H1 (cell line): ENCODE results near the gene SRM. TPM values are rescaled to one million over a fixed set of nuclear protein-coding genes. Genes with fewer than 3 reads are reported as not detected.
A peak's percentile ranks its signal among the peaks of the same experiment; 100 is the strongest.

Experiments
- CTCF ChIA-PET: fragments of 300-600 bp; sonication (Branson Sonifier 250); formaldehyde crosslinking; loops from one replicate; lab custom pipeline; 2021; ENCODE audit not compliant: partially characterized antibody; lab: Charles Lee
- POLR2A ChIA-PET: fragments of 300-600 bp; sonication (Branson Sonifier 250); formaldehyde crosslinking; loops from one replicate; lab custom pipeline; 2021; ENCODE audit warnings: inconsistent platforms; ENCODE audit not compliant: partially characterized antibody; lab: Charles Lee
- DNase-seq, 2 experiments: peaks; one replicate each; pipeline versions ENCODE4 v3.0.0 to v3.0.0-alpha.2; 2010 to 2022; ENCODE audit warnings: low spot score in 2 of 2, low read depth in 1 of 2, mixed read lengths in 1 of 2
- FAIRE-seq: peaks from 2 replicates; lab custom pipeline; 2011; peaks lifted over from hg19 to GRCh38; lab: Jason Lieb, UNC
- H2AFZ ChIP-seq: 2 replicates; pipeline ENCODE4 v1.8.1; 2012; ENCODE audit warnings: low read length, inconsistent platforms
- H2AK5ac ChIP-seq: 2 replicates; pipeline ENCODE4 v1.6.1; 2013; ENCODE audit warnings: low read depth, low read length
- H2BK120ac ChIP-seq: replicated peaks from 2 replicates; pipeline ENCODE3; 2013; ENCODE audit warnings: low read depth, low read length, inconsistent platforms
- H2BK12ac ChIP-seq: 2 replicates; pipeline ENCODE4 v1.6.1; 2013; ENCODE audit warnings: low read depth, low read length
- H2BK15ac ChIP-seq: 2 replicates; pipeline ENCODE4 v1.6.1; 2013; ENCODE audit warnings: low read length
- H2BK20ac ChIP-seq: 2 replicates; pipeline ENCODE4 v1.6.1; 2013; ENCODE audit warnings: low read length
- H2BK5ac ChIP-seq: 2 replicates; pipeline ENCODE4 v1.6.1; 2013; ENCODE audit warnings: low read depth, low read length
- H3K14ac ChIP-seq: 2 replicates; pipeline ENCODE4 v1.6.1; 2013; ENCODE audit warnings: inconsistent platforms; ENCODE audit not compliant: insufficient read length
- H3K18ac ChIP-seq: 2 replicates; pipeline ENCODE4 v1.6.1; 2013; ENCODE audit warnings: low read length; ENCODE audit errors: extremely low read depth
- H3K23ac ChIP-seq: 2 replicates; pipeline ENCODE4 v1.6.1; 2013; ENCODE audit warnings: inconsistent platforms; ENCODE audit not compliant: insufficient read length
- H3K23me2 ChIP-seq: 2 replicates; pipeline ENCODE4 v1.6.1; 2013; ENCODE audit warnings: low read depth, low read length
- H3K27ac ChIP-seq: 2 replicates; pipeline ENCODE4 v1.6.1; 2011; ENCODE audit warnings: low read depth, low read length, inconsistent platforms
- H3K27me3 ChIP-seq, 4 experiments: replicated peaks in 1 of 4; 1 replicate in 1 of 4; 2 replicates in 3 of 4; pipeline versions ENCODE4 v1.6.1 to v1.8.1; 2011 to 2013; ENCODE audit warnings: low read length in 3 of 4, mild to moderate bottlenecking in 3 of 4, inconsistent platforms in 2 of 4, mixed read lengths in 2 of 4, moderate library complexity in 1 of 4; ENCODE audit not compliant: control insufficient read depth in 3 of 4, insufficient read depth in 3 of 4; ENCODE audit errors: extremely low read depth in 1 of 4
- H3K36me3 ChIP-seq, 4 experiments: 2 replicates each; pipeline versions ENCODE4 v1.6.1 to v1.8.1; 2011 to 2013; ENCODE audit warnings: mild to moderate bottlenecking in 4 of 4, low read length in 3 of 4, moderate library complexity in 2 of 4, control low read depth in 1 of 4, inconsistent platforms in 1 of 4; ENCODE audit not compliant: insufficient read depth in 4 of 4, control insufficient read depth in 2 of 4
- H3K4ac ChIP-seq: replicated peaks from 2 replicates; pipeline ENCODE3; 2013; ENCODE audit warnings: low read length, low read depth, mixed read lengths, inconsistent platforms; ENCODE audit not compliant: insufficient read length
- H3K4me1 ChIP-seq, 4 experiments: replicated peaks in 1 of 4; 1 replicate in 1 of 4; 2 replicates in 3 of 4; pipeline versions ENCODE4 v1.6.1 to v1.8.1; 2011 to 2013; ENCODE audit warnings: low read length in 3 of 4, inconsistent platforms in 2 of 4, mixed read lengths in 1 of 4; ENCODE audit not compliant: insufficient read depth in 4 of 4, control insufficient read depth in 3 of 4
- H3K4me2 ChIP-seq, 2 experiments: 2 replicates each; pipeline versions ENCODE4 v1.6.1 to v1.8.1; 2011 to 2013; ENCODE audit warnings: low read depth in 2 of 2, low read length in 2 of 2, control low read depth in 1 of 2, inconsistent platforms in 1 of 2, mild to moderate bottlenecking in 1 of 2; ENCODE audit not compliant: insufficient read depth in 1 of 2
- H3K4me3 ChIP-seq, 4 experiments: fragments of 200-600, 300-600 bp in 1 of 4; sonication (generic), shearing (Covaris generic), sonication (Bioruptor Twin) in 1 of 4; 2 replicates each; pipeline versions ENCODE4 v1.5.1 to v1.8.1; 2011 to 2016; ENCODE audit warnings: low read length in 4 of 4, low read depth in 3 of 4, control low read depth in 2 of 4, inconsistent platforms in 2 of 4, mild to moderate bottlenecking in 2 of 4, mixed read lengths in 1 of 4, moderate library complexity in 1 of 4; ENCODE audit not compliant: insufficient read depth in 2 of 4; ENCODE audit errors: extremely low read depth in 1 of 4
- H3K56ac ChIP-seq: replicated peaks from 2 replicates; pipeline ENCODE3; 2013; ENCODE audit warnings: low read depth, mild to moderate bottlenecking, mixed read lengths, low read length, inconsistent platforms; ENCODE audit not compliant: insufficient read length
- H3K79me1 ChIP-seq: 2 replicates; pipeline ENCODE4 v1.6.1; 2013; ENCODE audit warnings: low read depth, low read length, control low read depth
- H3K79me2 ChIP-seq, 2 experiments: 2 replicates each; pipeline versions ENCODE4 v1.6.1 to v1.8.1; 2012 to 2013; ENCODE audit warnings: low read length in 2 of 2, mild to moderate bottlenecking in 2 of 2, inconsistent platforms in 1 of 2; ENCODE audit not compliant: insufficient read depth in 2 of 2, control insufficient read depth in 1 of 2
- H3K9ac ChIP-seq, 4 experiments: replicated peaks in 1 of 4; 1 replicate in 1 of 4; 2 replicates in 3 of 4; pipeline versions ENCODE4 v1.6.1 to v1.8.1; 2011 to 2013; ENCODE audit warnings: low read depth in 3 of 4, low read length in 3 of 4, control low read depth in 2 of 4, mild to moderate bottlenecking in 2 of 4, moderate library complexity in 2 of 4, inconsistent platforms in 1 of 4; ENCODE audit errors: extremely low read depth in 1 of 4
- H3K9me3 ChIP-seq, 2 experiments: 2 replicates each; pipeline versions ENCODE4 v1.6.1 to v1.8.1; 2012 to 2013; ENCODE audit warnings: mild to moderate bottlenecking in 2 of 2, moderate library complexity in 2 of 2, control low read depth in 1 of 2, inconsistent platforms in 1 of 2, low read depth in 1 of 2, low read length in 1 of 2, mixed read lengths in 1 of 2; ENCODE audit not compliant: insufficient read depth in 2 of 2
- H4K20me1 ChIP-seq, 2 experiments: replicated peaks in 1 of 2; 2 replicates each; pipeline versions ENCODE3 to v1.8.1; 2011 to 2013; ENCODE audit warnings: inconsistent platforms in 2 of 2, low read length in 2 of 2, mild to moderate bottlenecking in 1 of 2; ENCODE audit not compliant: insufficient read depth in 2 of 2, control insufficient read depth in 1 of 2
- H4K5ac ChIP-seq: 2 replicates; pipeline ENCODE4 v1.6.1; 2013; ENCODE audit warnings: low read length, low read depth, mixed read lengths, inconsistent platforms; ENCODE audit not compliant: insufficient read length
- H4K8ac ChIP-seq: 2 replicates; pipeline ENCODE4 v1.8.0; 2013; ENCODE audit warnings: mild to moderate bottlenecking, moderate library complexity, low read length, inconsistent platforms; ENCODE audit not compliant: insufficient read depth; ENCODE audit errors: extremely low read depth
- H4K91ac ChIP-seq: replicated peaks from 2 replicates; pipeline ENCODE3; 2013; ENCODE audit warnings: low read length, mixed read lengths, inconsistent platforms; ENCODE audit not compliant: insufficient read length
- HDAC2 ChIP-seq, 2 experiments: fragments of 300-600 bp in 1 of 2; sonication (generic) in 1 of 2; IDR thresholded peaks; 2 replicates each; pipeline ENCODE4 v1.6.1; 2011 to 2012; ENCODE audit warnings: low read depth in 2 of 2, low read length in 2 of 2, mild to moderate bottlenecking in 2 of 2, moderate library complexity in 2 of 2, borderline replicate concordance in 1 of 2, inconsistent platforms in 1 of 2
- JUN ChIP-seq: IDR thresholded peaks from 2 replicates; pipeline ENCODE4 v1.6.1; 2011; ENCODE audit warnings: low read depth, mild to moderate bottlenecking, improper control_type of control experiment, low read length
- KDM4A ChIP-seq: IDR thresholded peaks from one replicate; pipeline ENCODE4 v1.7.1; 2012; ENCODE audit warnings: low read depth, mild to moderate bottlenecking, moderate library complexity, low read length, inconsistent platforms; ENCODE audit not compliant: severe bottlenecking
- SAP30 ChIP-seq: fragments of 300-600 bp; sonication (generic); IDR thresholded peaks from 2 replicates; pipeline ENCODE4 v1.7.1; 2012; ENCODE audit warnings: low read length, moderate library complexity, mild to moderate bottlenecking, inconsistent platforms; ENCODE audit not compliant: insufficient read depth, insufficient replicate concordance
- SIN3A ChIP-seq, 2 experiments: IDR thresholded peaks in 1 of 2; conservative IDR thresholded peaks in 1 of 2; 2 replicates each; pipeline ENCODE4 v1.6.1; 2011 to 2012; ENCODE audit warnings: low read length in 2 of 2, improper control_type of control experiment in 1 of 2, low read depth in 1 of 2, mild to moderate bottlenecking in 1 of 2
- TCF12 ChIP-seq: IDR thresholded peaks from 2 replicates; pipeline ENCODE4 v1.6.1; 2011; ENCODE audit warnings: low read depth, mild to moderate bottlenecking, low read length
- WGBS, 2 experiments: shearing (Covaris generic) in 1 of 2; methylation state at CpG; one replicate each; pipeline versions ENCODE4 v1.1.6 to v1.1.7; 2013 to 2015; ENCODE audit warnings: low lambda C conversion rate in 2 of 2, mixed read lengths in 2 of 2, inconsistent platforms in 1 of 2, low coverage in 1 of 2, missing lambda C conversion rate in 1 of 2; ENCODE audit not compliant: insufficient replicate concordance in 2 of 2, insufficient coverage in 1 of 2, insufficient read length in 1 of 2; ENCODE audit errors: extremely low coverage in 1 of 2, missing lambda C conversion rate in 1 of 2; 5-methylcytosine and 5-hydroxymethylcytosine counted together
- polyA plus RNA-seq, 7 experiments: library from polyadenylated mRNA; depleted of rRNA in 3 of 7; stranded (reverse) in 5 of 7; unstranded in 2 of 7; fragments of >200 nt in 5 of 7; fragments of 200-250 nt in 2 of 7; gene quantifications; 1 replicate in 5 of 7; 2 replicates in 1 of 7; 4 replicates in 1 of 7; pipeline versions ENCODE4 v1.2.1 to v1.2.3, GENCODE V29; 2011 to 2013; ENCODE audit warnings: missing spikeins in 2 of 7, mixed read lengths in 2 of 7
- total RNA-seq: library from RNA; stranded (reverse); fragmentation: NEBNext Ultra II Directional; extraction: Animal tissue kit (Norgen Biotek cat#: 25700); gene quantifications from 2 replicates; pipeline ENCODE4 v1.2.1, GENCODE V29; 2021
- TF ChIP-seq, protein P1 (sequence below): IDR thresholded peaks from 2 replicates; pipeline ENCODE4 v1.6.1; 2012; ENCODE audit warnings: inconsistent platforms

Gene SRM
- total and polyA plus RNA-seq, 2 of the 8 experiments (the other 6 are each of a cell fraction or from before 2014, with no cell fraction given): 110 to 208 TPM

DNA sequence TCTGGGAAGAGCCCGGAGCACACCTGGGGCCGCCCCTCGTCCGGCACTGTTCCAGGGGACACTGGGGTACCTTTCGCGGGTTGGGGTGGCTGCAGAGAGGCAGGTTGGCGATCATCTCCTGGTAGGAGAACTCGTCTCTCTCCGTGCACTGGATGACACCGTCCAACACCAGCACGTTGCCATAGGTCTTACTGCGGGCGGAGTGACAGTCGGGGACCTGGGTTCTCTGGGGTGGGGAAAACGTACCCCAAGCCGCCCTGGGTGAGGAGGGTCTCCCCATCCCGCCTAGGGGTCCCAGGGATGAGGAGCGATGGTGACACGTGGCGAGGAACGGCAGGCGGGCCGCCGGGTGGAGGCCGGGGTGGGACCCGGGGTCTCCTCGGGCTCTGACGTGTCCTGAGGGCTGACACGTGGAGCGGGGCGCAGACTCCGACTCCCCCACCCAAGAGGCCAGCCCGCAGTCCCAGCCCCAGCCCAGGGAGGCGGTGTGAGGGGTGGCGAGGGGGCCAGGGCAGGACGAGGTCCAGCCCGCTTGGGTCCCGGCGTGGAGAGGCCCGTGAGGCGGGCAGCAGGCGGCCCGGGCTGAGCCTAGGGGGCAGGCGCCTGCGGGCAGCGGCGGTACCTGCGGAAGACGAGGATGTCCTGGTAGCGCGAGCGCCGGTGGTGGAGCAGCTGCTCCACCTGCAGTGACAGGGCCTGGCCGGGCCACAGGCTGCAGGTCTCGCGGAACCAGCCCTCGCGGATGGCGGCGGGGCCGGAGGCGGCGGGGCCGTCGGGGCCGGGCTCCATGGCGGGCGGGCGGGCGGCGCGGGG lies 457 bp downstream of the SRM start:
- Histone ChIP-seq H3K9ac (peak overlapping the region; percentile 65 to 87 (median 72)), H4K20me1 (peaks cover 3 to 7% of the 10 kb centered on the region in 2 experiments), H3K27ac (no peak overlapping the region; the same call in 1 of the 2 replicates), H3K79me1 (peaks cover 9% of the 10 kb centered on the region), H3K36me3 (peaks cover 7 to 28% (median 13%) of the 10 kb centered on the region in 4 experiments; a peak in 7 of 8 replicates), H4K8ac (peak overlapping the region; percentile 89), H3K14ac (no peak overlapping the region), H2AK5ac (no peak overlapping the region), H4K91ac (peak overlapping the region; percentile 58), H2BK5ac (no peak overlapping the region; the same call in 1 of the 2 replicates), H3K18ac (peak overlapping the region; percentile 90), H2AFZ (no peak overlapping the region), H2BK12ac (no peak overlapping the region), H3K9me3 (no peaks in the 10 kb centered on the region), H4K5ac (peak overlapping the region; percentile 65), H2BK20ac (no peak overlapping the region), H2BK15ac (no peak overlapping the region), H2BK120ac (no peak overlapping the region), H3K56ac (peak overlapping the region; percentile 38), H3K23me2 (peaks cover 14% of the 10 kb centered on the region), H3K4me1 (peaks cover 0 to 12% (median 3%) of the 10 kb centered on the region in 4 experiments; a peak in 4 of 7 replicates), H3K79me2 (peaks cover 0 to 16% of the 10 kb centered on the region in 2 experiments; a peak in 2 of 4 replicates), H3K27me3 (no peaks in the 10 kb centered on the region), H3K4me2 (peak overlapping the region; percentile 82 to 94), H3K23ac (no peak overlapping the region), H3K4ac (no peak overlapping the region), H3K4me3 (peak overlapping the region; percentile 70 to 98 (median 82))
- POLR2A ChIA-PET: interaction anchor here (1.0 to 6.5 kb wide), 12 partner anchors 7 to 204 kb away, joined by 3 to 44 read pairs (median 6); partner anchors contain the start of genes EXOSC10 and TARDBP
- FAIRE-seq (no peak), DNase-seq (peak in 1 of 2 experiments; percentile 68)
- WGBS, 2 experiments: 4% methylated on average over 31 of the region's 72 CpGs; no CpG with 5 or more reads in 1 of the 2 experiments
- peak in 1 of 2 experiments; percentile 90; a peak in 2 of 4 replicates for TF ChIP-seq HDAC2 (IDR thresholded peaks at IDR 0.05; ENCODE audit: borderline replicate concordance in 1 of 2, low read depth in 2 of 2, low read length in 2 of 2)
- TF ChIP-seq TCF12: no peak
- TF ChIP-seq KDM4A: peak; percentile 35
- no peak for TF ChIP-seq JUN
- TF ChIP-seq SIN3A (conservative IDR thresholded peaks at IDR 0.05 in 1 of 2, IDR thresholded peaks at IDR 0.05 in 1 of 2; ENCODE audit: low read depth in 1 of 2, low read length in 2 of 2): peak in 1 of 2 experiments; percentile 50; a peak in 1 of 4 replicates
- TF ChIP-seq SAP30: peak; percentile 82
- TF ChIP-seq, protein P1, sequence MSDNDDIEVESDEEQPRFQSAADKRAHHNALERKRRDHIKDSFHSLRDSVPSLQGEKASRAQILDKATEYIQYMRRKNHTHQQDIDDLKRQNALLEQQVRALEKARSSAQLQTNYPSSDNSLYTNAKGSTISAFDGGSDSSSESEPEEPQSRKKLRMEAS: peak; percentile 47; the same call in 1 of the 2 replicates
- CTCF ChIA-PET: interaction anchor here (0.6 to 14.5 kb wide), 4 partner anchors 10 to 1452 kb away, joined by 3 to 168 read pairs (median 59); no protein-coding TSS in a partner anchor
